ENCODE results near the gene GAP43.

GAP43 gene

DNA sequence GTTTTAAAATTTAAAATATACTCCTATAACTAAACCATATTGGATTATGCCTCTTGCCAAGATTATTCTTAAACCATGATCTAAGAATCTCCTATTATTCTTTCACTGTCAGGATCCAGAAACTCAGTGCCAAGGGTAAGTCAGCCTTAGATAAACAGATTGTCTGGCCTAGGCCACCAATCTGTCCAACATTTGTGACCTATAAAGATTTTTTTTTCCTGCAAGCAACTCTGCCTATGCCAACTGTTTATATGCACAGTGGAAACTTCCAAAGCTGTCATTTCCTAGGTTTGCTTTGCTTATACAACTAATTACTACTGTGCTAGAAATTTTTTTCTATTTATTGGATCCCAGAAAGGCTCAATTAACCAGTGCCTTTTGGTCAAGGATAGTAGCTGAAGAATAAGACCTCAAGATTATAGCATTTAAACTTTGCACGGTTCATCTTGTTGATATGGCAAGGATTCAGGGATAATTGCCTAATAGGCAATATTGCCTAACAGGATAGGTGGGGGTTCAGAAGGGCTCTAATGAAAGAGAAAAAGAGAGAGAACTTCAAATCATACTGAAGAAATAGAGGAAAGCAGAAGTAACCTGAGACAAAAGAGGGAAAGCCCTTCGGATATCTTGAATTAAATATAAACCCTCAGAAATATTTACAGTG lies 22.8 kb downstream of the GAP43 start:
- ATAC-seq = no peak
- H3K36me3 Mint-ChIP-seq = no peaks in the 10 kb centered on the region
- H3K27ac Mint-ChIP-seq = no peak overlapping the region
- DNase-seq (ENCODE audit: low spot score in 2 of 2) = no peak
- no peaks in the 10 kb centered on the region for H3K9me3 Mint-ChIP-seq
- no peaks in the 10 kb centered on the region for H3K4me1 Mint-ChIP-seq
- no peak overlapping the region for H3K4me3 Mint-ChIP-seq

DNA sequence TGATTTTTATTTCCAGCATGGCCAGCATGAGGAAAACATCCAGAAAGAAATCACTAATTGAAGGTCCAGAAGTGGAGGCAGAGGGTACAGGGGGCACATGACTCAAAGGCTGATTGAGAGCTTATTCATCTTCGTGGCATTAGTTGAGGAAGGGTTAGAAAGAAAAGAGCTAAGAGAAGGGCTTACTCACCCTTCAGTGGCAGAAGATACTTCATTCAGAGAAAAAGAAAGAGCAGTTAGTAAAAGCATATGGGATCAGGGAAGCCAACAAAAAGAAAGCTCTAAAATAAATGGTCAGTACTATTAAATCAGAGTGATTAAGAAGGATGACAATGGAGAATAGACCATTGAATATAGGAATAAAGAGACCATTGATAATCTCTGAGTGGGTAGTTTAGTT lies 25.2 kb downstream of the GAP43 start:
- no peak for DNase-seq (ENCODE audit: low spot score in 2 of 2)
- Mint-ChIP-seq H3K4me1 (no peaks in the 10 kb centered on the region), H3K36me3 (no peaks in the 10 kb centered on the region), H3K9me3 (no peaks in the 10 kb centered on the region), H3K27ac (no peak overlapping the region), H3K4me3 (no peak overlapping the region)
- peak; percentile 85 for ATAC-seq

DNA sequence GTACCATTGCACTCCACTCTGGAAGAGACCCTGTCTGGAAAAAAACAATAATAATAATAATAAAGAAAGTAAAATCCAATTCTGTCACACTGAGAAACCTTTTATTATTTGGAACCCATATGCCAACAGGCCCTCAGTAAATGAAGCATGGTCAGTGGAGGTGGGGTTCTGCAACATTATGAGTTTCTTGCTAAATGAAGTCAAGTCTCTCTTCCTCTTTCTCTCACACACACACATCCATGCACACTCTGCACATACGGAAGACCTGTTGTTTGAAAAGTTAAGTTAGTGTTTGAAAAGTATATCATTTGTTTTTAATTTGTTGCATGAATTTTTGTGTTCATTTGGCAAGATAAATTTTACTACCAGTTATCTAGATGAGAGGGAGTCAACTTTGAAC lies 27.8 kb downstream of the GAP43 start:
- Mint-ChIP-seq H3K36me3 (no peaks in the 10 kb centered on the region), H3K27ac (no peak overlapping the region), H3K4me1 (peaks cover 5% of the 10 kb centered on the region), H3K9me3 (no peaks in the 10 kb centered on the region), H3K4me3 (no peak overlapping the region)
- DNase-seq (ENCODE audit: low spot score in 2 of 2) (no peak), ATAC-seq (no peak)

DNA sequence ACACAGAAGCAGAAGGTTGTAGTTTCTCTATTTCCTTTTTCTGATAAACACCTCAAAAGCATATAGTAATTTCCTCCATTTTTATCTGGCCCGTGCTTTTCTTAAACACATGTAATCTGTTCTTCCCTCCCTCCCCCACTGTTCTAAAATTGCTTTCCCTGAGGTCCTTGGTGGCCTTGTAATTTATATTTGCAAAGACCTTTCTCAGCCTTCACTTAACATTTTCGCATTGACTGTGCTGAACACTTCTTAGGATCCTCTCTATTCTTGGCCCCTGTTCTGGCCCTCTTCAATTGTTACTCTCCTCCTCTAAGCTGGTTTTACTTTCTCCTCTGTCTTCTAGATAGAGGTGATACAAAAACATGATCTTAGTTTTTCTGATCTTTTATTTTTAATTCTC lies 28.3 kb downstream of the GAP43 start:
- DNase-seq (ENCODE audit: low spot score in 2 of 2) (no peak), ATAC-seq (no peak)
- H3K9me3 Mint-ChIP-seq = no peaks in the 10 kb centered on the region
- peaks cover 8% of the 10 kb centered on the region for H3K4me1 Mint-ChIP-seq
- H3K27ac Mint-ChIP-seq = no peak overlapping the region
- no peak overlapping the region for H3K4me3 Mint-ChIP-seq
- H3K36me3 Mint-ChIP-seq = no peaks in the 10 kb centered on the region

DNA sequence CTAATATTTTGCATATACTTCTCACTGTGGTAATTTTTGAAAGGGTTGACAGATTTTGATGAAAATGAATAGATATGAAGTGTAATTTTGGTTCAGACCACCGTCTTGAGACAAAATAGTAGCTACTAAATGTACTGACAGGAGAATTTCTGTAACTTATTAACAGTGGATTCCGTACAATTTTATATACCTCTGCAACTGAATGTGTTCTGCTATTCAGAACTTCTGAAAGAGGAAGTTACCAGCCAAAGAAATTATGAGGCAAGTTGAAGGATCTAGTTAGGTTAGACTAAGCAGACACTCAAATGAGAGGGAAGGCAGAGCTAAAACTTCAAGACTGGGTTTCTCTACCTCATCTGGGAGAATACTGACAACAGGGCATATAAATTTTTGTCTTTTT lies 29.4 kb downstream of the GAP43 start:
- DNase-seq (ENCODE audit: low spot score in 2 of 2) = no peak
- Mint-ChIP-seq H3K36me3 (no peaks in the 10 kb centered on the region), H3K4me1 (peaks cover 17% of the 10 kb centered on the region), H3K27ac (no peak overlapping the region), H3K9me3 (no peaks in the 10 kb centered on the region), H3K4me3 (no peak overlapping the region)
- ATAC-seq = no peak

DNA sequence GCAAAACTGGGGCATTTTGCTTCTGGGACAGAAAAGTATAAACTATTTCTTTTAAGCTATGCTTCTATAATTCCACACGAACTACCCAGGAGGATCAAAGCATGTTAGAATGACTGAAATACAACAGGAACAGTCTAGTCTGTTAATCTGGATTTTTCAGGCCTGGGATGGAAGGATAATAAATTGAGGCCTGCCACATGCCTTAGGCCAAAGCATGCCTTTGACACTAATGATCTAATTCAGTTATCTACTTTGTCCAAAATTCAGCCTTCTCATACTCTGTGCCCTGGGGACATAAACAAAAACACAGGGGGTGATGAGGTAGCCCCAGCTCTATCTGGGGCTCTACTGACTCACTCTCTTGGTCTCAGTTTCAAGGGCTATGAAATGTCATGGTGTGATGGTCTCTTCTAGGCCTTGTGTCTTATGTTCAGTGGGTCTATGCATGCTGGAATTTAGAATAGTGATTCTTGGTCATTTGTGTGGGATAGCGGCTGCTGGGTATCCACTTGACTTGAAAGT lies 32.5 kb downstream of the GAP43 start:
- Mint-ChIP-seq H3K4me3 (no peak overlapping the region), H3K4me1 (peaks cover 37% of the 10 kb centered on the region), H3K36me3 (peaks cover 6% of the 10 kb centered on the region), H3K9me3 (no peaks in the 10 kb centered on the region), H3K27ac (peak overlapping the region; percentile 8)
- DNase-seq (ENCODE audit: low spot score in 2 of 2) (no peak), ATAC-seq (no peak)

DNA sequence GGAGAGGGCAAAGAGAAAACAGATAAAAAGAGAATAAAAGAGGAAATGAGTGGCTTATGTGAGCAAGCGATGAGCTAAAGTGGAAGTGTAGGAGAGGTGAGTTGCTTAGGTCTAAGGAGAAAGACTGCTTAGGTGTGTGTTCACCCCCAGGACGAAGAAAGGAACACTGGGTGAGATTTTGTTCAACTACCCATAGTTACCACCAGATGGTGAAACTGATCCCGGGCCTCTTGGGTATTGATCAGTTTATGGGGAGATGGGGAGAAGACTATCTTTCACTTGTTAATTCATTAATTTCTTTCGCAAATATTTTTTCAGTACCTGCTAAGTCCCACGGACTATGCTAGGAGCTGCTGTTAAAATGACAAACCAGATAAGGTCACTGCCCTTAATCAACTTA lies 33.9 kb downstream of the GAP43 start:
- Mint-ChIP-seq H3K4me1 (peaks cover 37% of the 10 kb centered on the region), H3K36me3 (peaks cover 6% of the 10 kb centered on the region), H3K4me3 (peak overlapping the region; percentile 19), H3K27ac (peak overlapping the region; percentile 97), H3K9me3 (no peaks in the 10 kb centered on the region)
- no peak for ATAC-seq
- no peak for DNase-seq (ENCODE audit: low spot score in 2 of 2)

DNA sequence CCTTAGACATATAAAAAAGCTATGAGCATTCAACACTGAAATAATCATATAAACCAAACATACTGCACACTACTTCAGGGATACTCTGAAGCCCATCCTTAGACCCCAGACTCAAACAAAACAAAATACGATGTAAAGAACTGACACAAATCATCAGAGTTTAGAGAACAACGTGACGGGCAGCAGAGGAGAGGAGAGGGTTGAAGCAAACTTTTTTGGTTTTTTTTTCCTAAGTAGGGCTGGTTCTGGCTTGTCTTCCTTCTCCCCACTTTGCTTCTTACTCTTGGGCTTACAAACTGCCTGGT lies 34.7 kb downstream of the GAP43 start:
- DNase-seq (ENCODE audit: low spot score in 2 of 2) = no peak
- no peaks in the 10 kb centered on the region for H3K9me3 Mint-ChIP-seq
- no peak for ATAC-seq

DNA sequence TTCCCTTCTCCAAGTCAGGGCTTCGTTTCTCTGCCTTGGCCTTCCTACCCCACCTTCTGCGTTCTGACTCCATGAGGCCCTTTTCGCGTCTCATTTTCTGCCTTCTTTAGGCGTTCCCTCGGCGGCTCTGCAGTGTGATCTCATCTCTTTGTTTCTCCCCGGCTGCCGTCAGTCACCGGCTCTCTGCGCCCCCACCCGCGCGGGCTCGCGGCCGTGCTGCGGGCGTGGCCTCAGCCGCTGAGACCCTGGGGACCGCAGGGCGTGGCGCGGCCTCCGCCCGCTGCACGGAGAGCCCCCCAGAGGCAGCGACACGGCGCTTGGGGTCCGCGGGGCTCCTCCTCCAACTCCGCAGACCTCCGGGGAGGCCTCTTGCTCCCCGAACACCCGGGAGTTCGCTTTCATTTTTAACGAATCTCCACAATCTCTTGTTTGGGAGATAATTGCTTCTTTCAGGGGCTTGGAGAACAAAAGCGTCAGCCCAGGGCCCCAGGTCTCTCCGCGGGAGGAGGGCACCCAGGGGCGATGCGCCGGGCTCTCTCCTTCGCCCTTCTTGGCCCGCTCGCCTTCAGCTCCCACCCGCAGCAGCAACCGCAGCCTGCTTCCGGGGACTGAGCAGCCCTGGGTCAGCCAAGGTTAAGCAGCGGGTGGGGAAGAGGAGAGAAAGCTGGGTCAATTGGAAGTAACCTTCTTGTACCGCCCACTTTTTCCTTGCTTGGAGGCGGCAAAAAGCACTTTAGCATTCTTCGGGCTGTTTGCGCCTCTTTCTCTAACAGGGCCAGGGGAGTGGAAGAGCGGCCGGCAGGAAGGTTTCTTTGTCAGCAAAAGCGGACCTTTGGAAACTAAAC lies 35.2 kb downstream of the GAP43 start:
- DNase-seq (ENCODE audit: low spot score in 2 of 2) (peak; percentile 54 to 85), ATAC-seq (peak; percentile 95)
- Mint-ChIP-seq H3K27ac (peak overlapping the region; percentile 97), H3K4me3 (peak overlapping the region; percentile 83), H3K4me1 (peaks cover 37% of the 10 kb centered on the region), H3K9me3 (no peaks in the 10 kb centered on the region), H3K36me3 (peaks cover 6% of the 10 kb centered on the region)

More for the DNA sequence above, 34.7 kb downstream of the GAP43 start:
- Mint-ChIP-seq H3K4me3 (peak overlapping the region; percentile 83), H3K27ac (peak overlapping the region; percentile 97), H3K4me1 (peaks cover 37% of the 10 kb centered on the region), H3K36me3 (peaks cover 6% of the 10 kb centered on the region)

DNA sequence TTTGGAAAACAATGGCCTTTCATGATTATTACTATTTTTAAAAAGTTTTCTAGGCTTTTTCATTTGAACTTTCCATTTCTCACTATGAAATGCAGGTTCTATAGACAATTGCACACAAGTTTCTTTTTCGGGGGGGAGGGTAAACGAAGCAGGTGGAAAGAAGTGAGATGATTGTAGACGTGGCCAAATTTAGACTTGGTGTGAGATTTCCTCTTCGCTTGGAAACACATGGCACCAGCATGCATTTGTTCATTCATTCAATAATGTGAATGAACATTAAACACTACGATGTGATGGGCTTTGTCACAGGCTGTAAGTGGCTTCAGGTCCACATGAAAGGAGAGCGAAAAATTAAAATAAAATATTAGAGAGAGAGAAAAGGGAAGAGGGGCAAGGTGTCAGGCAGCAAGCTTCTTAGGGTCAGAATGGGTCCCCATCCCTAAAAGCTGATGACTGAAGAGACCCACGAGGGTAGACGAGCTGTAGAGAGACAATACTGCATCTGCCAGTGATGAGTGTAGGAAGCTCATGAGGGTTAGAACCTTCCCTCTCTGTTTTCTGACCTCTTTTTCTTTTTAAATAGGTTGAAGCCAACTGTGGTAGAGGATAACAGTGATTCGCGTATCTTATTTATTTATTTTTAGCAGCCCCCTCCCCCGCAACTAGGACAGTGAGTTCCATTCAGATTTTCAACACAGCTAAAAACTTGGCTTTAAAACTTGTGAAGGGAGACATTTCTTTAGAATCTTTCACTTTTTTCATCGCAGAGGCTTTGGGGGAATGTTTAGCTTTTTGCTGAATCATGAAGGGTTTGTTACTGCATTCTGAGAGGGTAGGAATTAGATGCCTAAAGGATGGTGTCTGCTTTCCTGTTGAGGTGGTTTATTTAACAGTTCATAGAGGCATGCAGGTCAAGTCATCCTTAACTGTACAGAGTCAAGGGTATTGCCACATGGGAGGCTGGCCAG lies 36.2 kb downstream of the GAP43 start:
- Mint-ChIP-seq H3K27ac (peak overlapping the region; percentile 97), H3K4me1 (peaks cover 37% of the 10 kb centered on the region), H3K9me3 (no peaks in the 10 kb centered on the region), H3K4me3 (peak overlapping the region; percentile 83), H3K36me3 (peaks cover 6% of the 10 kb centered on the region)
- no peak for ATAC-seq
- no peak for DNase-seq (ENCODE audit: low spot score in 2 of 2)

DNA sequence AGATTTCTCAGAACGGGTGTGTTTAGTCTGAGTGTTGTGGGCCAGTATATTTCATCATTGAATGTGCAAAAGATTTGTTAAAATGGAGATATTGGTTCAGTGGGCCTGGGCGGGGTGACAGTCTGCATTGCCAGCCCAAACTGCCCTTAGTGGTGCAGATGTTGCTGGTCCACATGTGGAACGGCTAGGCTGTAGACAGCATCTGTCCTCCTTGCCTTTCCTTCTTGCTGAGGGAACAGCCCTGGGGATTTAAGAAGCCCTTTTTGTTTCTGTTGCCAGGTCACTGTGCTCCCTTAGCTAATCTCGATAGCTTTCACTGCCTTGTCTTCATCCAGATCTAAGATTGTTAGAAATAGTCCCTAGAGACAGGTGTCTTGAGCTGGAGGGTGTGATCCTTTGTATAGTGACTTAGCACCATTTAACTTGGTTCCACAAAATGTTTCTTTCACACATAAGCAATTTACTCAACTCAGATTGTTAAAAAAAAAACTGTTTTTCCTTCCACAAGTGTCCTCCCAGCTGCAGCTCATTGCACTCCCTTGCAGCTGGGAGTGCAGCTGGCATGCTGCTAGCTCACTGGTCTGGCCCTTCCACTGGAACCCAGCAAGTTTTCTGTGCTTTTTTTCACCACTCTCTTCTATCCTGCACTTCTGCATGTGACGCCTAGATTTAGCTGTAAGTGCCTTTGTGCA lies 37.5 kb downstream of the GAP43 start:
- DNase-seq (ENCODE audit: low spot score in 2 of 2) (no peak), ATAC-seq (no peak)
- H3K4me3 Mint-ChIP-seq = no peak overlapping the region
- peaks cover 35% of the 10 kb centered on the region for H3K4me1 Mint-ChIP-seq
- H3K9me3 Mint-ChIP-seq = no peaks in the 10 kb centered on the region
- H3K27ac Mint-ChIP-seq = no peak overlapping the region
- H3K36me3 Mint-ChIP-seq = peaks cover 6% of the 10 kb centered on the region

DNA sequence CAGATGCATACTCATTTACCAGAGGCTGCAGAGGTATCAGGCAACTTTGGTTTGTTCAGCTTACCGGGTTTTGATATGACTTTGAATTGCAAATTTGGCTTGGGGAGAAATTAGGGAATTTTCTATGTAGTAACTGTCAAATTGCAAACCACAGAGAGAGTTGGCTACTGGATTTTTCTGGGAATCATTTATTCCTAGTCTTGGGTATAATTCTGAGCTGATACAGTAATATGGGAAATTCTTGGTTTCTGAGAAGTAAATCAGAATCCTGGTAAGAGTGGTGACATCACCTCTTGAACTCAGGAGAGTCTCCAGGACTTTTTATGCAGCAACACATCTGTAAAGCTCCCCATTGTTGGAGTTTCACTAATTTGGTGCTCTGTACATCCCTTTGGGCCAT lies 39.0 kb downstream of the GAP43 start:
- no peak for DNase-seq (ENCODE audit: low spot score in 2 of 2)
- Mint-ChIP-seq H3K27ac (no peak overlapping the region), H3K36me3 (peaks cover 6% of the 10 kb centered on the region), H3K4me1 (peaks cover 23% of the 10 kb centered on the region), H3K9me3 (no peaks in the 10 kb centered on the region), H3K4me3 (no peak overlapping the region)
- ATAC-seq = no peak

DNA sequence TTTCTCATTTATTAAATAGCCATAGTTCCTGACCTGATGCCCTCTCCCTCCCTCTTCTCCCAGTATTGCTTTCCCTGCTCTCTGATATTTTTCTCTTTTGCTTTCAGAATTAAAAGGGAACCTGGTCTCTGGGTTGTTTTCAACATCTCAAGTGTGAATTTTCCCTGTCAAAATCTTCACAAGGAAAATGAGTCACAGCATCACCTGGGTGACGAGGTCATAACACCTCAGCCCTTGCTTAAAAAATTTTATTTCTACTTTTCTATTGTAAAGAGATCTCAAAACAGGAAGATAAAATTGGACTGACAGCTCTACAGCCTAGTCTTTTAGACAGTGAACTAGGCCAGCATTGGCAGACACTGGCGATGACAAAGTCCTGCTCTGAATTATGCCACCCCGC lies 40.1 kb downstream of the GAP43 start:
- H3K4me3 Mint-ChIP-seq = no peak overlapping the region
- DNase-seq (ENCODE audit: low spot score in 2 of 2) (no peak), ATAC-seq (no peak)
- no peak overlapping the region for H3K27ac Mint-ChIP-seq
- peaks cover 20% of the 10 kb centered on the region for H3K4me1 Mint-ChIP-seq
- H3K36me3 Mint-ChIP-seq = peaks cover under 1% of the 10 kb centered on the region
- no peaks in the 10 kb centered on the region for H3K9me3 Mint-ChIP-seq

DNA sequence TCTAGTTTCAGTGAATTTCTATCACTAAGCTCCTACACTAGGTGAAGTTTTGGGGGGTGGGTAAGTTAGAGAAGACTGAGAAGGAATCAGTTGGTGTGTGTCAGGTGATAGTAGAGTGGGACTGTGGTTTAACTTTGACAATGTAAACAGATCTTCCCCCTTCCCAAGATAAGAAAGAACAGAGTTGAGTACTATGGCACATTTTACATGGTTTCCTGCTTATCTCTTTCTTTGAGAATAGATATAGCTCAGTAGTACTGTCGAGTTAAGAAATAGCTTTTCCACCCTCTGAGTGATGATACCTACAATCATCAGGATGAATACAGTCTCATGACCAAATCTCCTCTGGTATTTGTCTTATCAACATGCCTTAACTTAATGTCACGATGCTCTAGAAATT lies 42.8 kb downstream of the GAP43 start:
- H3K4me3 Mint-ChIP-seq = no peak overlapping the region
- H3K36me3 Mint-ChIP-seq = no peaks in the 10 kb centered on the region
- no peaks in the 10 kb centered on the region for H3K9me3 Mint-ChIP-seq
- H3K4me1 Mint-ChIP-seq = peaks cover 7% of the 10 kb centered on the region
- ATAC-seq (no peak), DNase-seq (ENCODE audit: low spot score in 2 of 2) (no peak)
- H3K27ac Mint-ChIP-seq = no peak overlapping the region

All from stimulated activated effector memory CD8-positive, alpha-beta T cell treated with anti-CD3 and anti-CD28 coated beads, Interleukin-12 subunit alpha, Interleukin-12 subunit beta, amount 100 ng/mL, for 72 hours (primary cell).